Esophagus squamous epithelium (tissue), 5 donors: Measurements from ENCODE around the gene ZNRF3. TPM values are rescaled to one million over a fixed set of nuclear protein-coding genes. Genes with fewer than 3 reads are reported as not detected.

Experiments used
- DNase-seq: peaks from one replicate; lab custom pipeline; 2025; lab: John Stamatoyannopoulos, UW
- H3K27ac ChIP-seq, 4 donors: fragments of 200-600 bp; sonication (generic); one replicate each; pipeline ENCODE4 v1.5.1; 2016 to 2019; ENCODE audit warnings: mild to moderate bottlenecking in 1 of 4
- H3K27me3 ChIP-seq, 4 donors: fragments of 200-600 bp; sonication (generic); 1 replicate in 3 of 4; 2 replicates in 1 of 4; pipeline versions ENCODE4 v1.5.1 to v1.6.0; 2017 to 2021; ENCODE audit warnings: antibody characterized with exemption in 1 of 4
- H3K36me3 ChIP-seq, 3 donors: fragments of 200-600 bp; sonication (generic); one replicate each; pipeline ENCODE4 v1.5.1; 2016 to 2019
- H3K4me1 ChIP-seq, 3 donors: fragments of 200-600 bp; sonication (generic); one replicate each; pipeline ENCODE4 v1.5.1; 2017 to 2019
- H3K4me3 ChIP-seq, 4 donors: fragments of 200-600 bp; sonication (generic); 1 replicate in 3 of 4; 2 replicates in 1 of 4; pipeline ENCODE4 v1.5.1; 2016 to 2019; ENCODE audit warnings: mild to moderate bottlenecking in 2 of 4, moderate library complexity in 1 of 4
- H3K9me3 ChIP-seq, 3 donors: fragments of 200-600 bp; sonication (generic); one replicate each; pipeline ENCODE4 v1.5.1; 2016 to 2019
- POLR2A ChIP-seq, 4 donors: fragments of 450-650 bp; IDR thresholded peaks; one replicate each; pipeline ENCODE4 v1.6.1; 2017; ENCODE audit warnings: antibody characterized with exemption in 4 of 4, mild to moderate bottlenecking in 4 of 4, moderate library complexity in 3 of 4
- WGBS, 2 donors: methylation state at CpG; one replicate each; pipeline ENCODE4 v1.1.5; 2018; 5-methylcytosine and 5-hydroxymethylcytosine counted together
- intact Hi-C: fragments of 100-400 bp; cut with DNase I; formaldehyde crosslinking; loops from one replicate; pipeline ENCODE4 v1.15.0; 2022
- total RNA-seq, 4 donors: library from RNA; depleted of rRNA; stranded (reverse); fragments of >200 nt; gene quantifications; one replicate each; pipeline ENCODE4 v1.1.0, GENCODE V29; 2016
- TF ChIP-seq, protein P1 (sequence below), 6 experiments: fragments of 450-650 bp in 4 of 6; fragments of 200-600 bp in 2 of 6; sonication (generic) in 2 of 6; IDR thresholded peaks; one replicate each; pipeline ENCODE4 v1.5.1; 2016 to 2019; ENCODE audit warnings: antibody characterized with exemption in 6 of 6, mild to moderate bottlenecking in 4 of 6, moderate library complexity in 4 of 6
- donor health status: DM: yes; HTN: yes; CAD: no.

ZNRF3 gene
- total RNA-seq, 4 donors from 2014 or later: 6.6 to 10.9 (median 7.2) TPM

DNA sequence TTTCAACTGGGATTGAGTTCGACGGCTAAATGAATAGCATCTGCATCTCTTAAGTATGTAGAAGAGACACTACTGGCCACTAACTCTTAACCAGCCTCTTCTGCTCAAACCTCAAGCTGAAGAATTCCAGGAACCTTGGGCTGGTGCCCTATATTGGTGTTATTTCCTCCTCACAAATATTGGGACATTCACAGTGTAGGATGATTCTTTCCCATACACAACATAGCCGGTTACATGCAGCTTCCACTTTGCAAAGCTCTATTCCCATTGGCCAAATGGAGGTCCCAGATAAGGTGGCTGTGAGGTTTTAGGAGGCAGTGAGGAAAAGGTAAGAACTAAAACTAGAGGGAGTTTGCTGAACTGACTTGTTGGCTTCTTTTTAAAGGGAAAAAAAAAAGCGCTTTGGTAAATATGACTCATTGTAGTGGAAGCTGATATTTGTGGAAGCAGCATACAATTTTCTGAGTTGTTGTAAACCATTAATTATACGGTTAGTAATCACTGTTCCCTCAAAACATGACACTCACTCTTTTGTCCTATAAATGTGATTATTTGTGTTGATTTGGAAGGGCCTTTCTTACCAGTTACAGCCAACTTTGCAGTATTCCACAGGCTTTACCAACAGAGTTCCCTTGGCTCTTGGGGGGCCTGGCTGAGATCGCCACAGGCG lies 160.7 kb downstream of the ZNRF3 start:
- Histone ChIP-seq H3K4me3 (no peak overlapping the region), H3K36me3 (peaks cover under 1 to 49% (median 4%) of the 10 kb centered on the region in 3 donors), H3K9me3 (no peaks in the 10 kb centered on the region), H3K4me1 (peaks cover 11 to 49% (median 26%) of the 10 kb centered on the region in 3 donors), H3K27ac (peak overlapping the region; percentile 40 to 85 (median 68)), H3K27me3 (no peaks in the 10 kb centered on the region)
- no peak for TF ChIP-seq POLR2A (IDR thresholded peaks at IDR 0.05)
- TF ChIP-seq, protein P1, sequence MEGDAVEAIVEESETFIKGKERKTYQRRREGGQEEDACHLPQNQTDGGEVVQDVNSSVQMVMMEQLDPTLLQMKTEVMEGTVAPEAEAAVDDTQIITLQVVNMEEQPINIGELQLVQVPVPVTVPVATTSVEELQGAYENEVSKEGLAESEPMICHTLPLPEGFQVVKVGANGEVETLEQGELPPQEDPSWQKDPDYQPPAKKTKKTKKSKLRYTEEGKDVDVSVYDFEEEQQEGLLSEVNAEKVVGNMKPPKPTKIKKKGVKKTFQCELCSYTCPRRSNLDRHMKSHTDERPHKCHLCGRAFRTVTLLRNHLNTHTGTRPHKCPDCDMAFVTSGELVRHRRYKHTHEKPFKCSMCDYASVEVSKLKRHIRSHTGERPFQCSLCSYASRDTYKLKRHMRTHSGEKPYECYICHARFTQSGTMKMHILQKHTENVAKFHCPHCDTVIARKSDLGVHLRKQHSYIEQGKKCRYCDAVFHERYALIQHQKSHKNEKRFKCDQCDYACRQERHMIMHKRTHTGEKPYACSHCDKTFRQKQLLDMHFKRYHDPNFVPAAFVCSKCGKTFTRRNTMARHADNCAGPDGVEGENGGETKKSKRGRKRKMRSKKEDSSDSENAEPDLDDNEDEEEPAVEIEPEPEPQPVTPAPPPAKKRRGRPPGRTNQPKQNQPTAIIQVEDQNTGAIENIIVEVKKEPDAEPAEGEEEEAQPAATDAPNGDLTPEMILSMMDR (IDR thresholded peaks at IDR 0.05): no peak
- intact Hi-C loops: loop anchor here (5.0 kb wide), 1 partner anchor 187 kb away; no protein-coding TSS in a partner anchor
- DNase-seq: no peak
- 40 to 45% methylated on average over 7 of the region's 7 CpGs for WGBS, 2 donors

DNA sequence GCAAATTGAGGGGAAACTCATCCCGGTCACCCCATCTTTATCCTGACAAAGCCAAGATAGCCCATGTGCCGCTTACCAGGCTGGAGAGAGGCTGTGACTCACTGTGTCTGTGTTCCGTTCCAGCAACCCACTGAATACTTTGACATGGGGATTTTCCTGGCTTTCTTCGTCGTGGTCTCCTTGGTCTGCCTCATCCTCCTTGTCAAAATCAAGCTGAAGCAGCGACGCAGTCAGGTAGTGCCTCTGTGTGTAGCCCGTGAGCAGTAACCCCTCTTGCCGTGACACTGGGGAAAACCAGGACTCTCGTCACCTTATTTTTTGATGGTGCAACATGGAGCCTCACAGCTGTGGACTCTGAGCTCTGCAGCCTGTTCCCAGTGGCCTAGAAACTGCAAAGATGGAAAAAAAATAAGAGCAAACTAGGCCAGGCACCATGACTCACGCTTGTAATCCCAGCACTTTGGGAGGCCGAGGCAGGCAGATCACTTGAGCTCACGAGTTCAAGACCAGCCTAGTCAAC lies 161.3 kb downstream of the ZNRF3 start:
- intact Hi-C loops: loop anchor here (5.0 kb wide), 1 partner anchor 187 kb away; no protein-coding TSS in a partner anchor
- peaks cover 11 to 55% (median 26%) of the 10 kb centered on the region in 3 donors for H3K4me1 ChIP-seq
- H3K36me3 ChIP-seq: peaks cover 7 to 55% (median 7%) of the 10 kb centered on the region in 3 donors
- no peak for DNase-seq
- peak overlapping the region; percentile 40 to 85 (median 68) for H3K27ac ChIP-seq
- TF ChIP-seq POLR2A (IDR thresholded peaks at IDR 0.05): no peak
- TF ChIP-seq, protein P1 (IDR thresholded peaks at IDR 0.05): no peak
- no peak overlapping the region for H3K4me3 ChIP-seq
- H3K9me3 ChIP-seq: no peaks in the 10 kb centered on the region
- H3K27me3 ChIP-seq: no peaks in the 10 kb centered on the region
- WGBS, 2 donors: 39 to 42% methylated on average over 6 to 10 of the region's 13 CpGs

DNA sequence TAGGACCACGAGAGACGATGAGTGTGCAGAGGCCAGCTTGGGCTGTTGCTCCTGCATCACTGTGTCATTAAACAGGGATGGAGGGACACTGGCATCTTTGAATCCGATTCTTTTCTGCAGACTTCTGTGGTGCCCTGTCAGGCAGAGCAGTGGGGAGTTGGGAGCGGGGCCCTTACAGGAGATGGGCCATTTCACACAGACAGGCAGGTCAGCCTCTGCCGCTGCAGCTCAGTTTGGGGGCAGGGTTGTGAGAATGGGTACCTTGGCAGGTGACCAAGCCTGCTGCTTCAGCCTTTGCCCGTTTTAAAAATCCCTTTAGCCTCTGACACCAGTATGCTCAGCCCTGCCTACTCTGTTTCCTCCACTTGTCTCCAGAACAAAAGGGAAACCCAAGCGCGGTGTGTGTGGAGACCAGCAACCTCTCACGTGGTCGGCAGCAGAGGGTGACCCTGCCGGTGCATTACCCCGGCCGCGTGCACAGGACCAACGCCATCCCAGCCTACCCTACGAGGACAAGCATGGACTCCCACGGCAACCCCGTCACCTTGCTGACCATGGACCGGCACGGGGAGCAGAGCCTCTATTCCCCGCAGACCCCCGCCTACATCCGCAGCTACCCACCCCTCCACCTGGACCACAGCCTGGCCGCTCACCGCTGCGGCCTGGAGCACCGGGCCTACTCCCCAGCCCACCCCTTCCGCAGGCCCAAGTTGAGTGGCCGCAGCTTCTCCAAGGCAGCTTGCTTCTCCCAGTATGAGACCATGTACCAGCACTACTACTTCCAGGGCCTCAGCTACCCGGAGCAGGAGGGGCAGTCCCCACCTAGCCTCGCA lies 165.7 kb downstream of the ZNRF3 start:
- no peak for DNase-seq
- Histone ChIP-seq H3K27ac (peak overlapping the region in 1 of 4 donors; percentile 21), H3K4me1 (peaks cover 0 to 25% (median 9%) of the 10 kb centered on the region in 3 donors), H3K36me3 (peaks cover 7 to 67% (median 15%) of the 10 kb centered on the region in 3 donors), H3K4me3 (no peak overlapping the region), H3K27me3 (no peaks in the 10 kb centered on the region), H3K9me3 (no peaks in the 10 kb centered on the region)
- 90 to 98% methylated on average over 14 to 22 of the region's 31 CpGs for WGBS, 2 donors
- intact Hi-C loops: no loop called here
- TF ChIP-seq, protein P1 (IDR thresholded peaks at IDR 0.05): no peak
- no peak for TF ChIP-seq POLR2A (IDR thresholded peaks at IDR 0.05)

DNA sequence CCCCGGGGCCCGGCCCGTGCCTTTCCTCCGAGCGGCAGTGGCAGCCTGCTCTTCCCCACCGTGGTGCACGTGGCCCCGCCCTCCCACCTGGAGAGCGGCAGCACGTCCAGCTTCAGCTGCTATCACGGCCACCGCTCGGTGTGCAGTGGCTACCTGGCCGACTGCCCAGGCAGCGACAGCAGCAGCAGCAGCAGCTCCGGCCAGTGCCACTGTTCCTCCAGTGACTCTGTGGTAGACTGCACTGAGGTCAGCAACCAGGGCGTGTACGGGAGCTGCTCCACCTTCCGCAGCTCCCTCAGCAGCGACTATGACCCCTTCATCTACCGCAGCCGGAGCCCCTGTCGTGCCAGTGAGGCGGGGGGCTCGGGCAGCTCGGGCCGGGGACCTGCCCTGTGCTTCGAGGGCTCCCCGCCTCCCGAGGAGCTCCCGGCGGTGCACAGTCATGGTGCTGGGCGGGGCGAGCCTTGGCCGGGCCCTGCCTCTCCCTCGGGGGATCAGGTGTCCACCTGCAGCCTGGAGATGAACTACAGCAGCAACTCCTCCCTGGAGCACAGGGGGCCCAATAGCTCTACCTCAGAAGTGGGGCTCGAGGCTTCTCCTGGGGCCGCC lies 166.4 kb downstream of the ZNRF3 start:
- DNase-seq: no peak
- TF ChIP-seq POLR2A (IDR thresholded peaks at IDR 0.05): no peak
- TF ChIP-seq, protein P1 (IDR thresholded peaks at IDR 0.05): no peak
- H3K36me3 ChIP-seq: peaks cover 7 to 66% (median 15%) of the 10 kb centered on the region in 3 donors
- H3K4me1 ChIP-seq: peaks cover 0 to 18% (median 2%) of the 10 kb centered on the region in 3 donors
- intact Hi-C loops: no loop called here
- H3K27me3 ChIP-seq: no peaks in the 10 kb centered on the region
- WGBS, 2 donors: no CpG with 5 or more reads among the region's 38 CpGs
- H3K4me3 ChIP-seq: no peak overlapping the region
- H3K9me3 ChIP-seq: no peaks in the 10 kb centered on the region
- H3K27ac ChIP-seq: peak overlapping the region in 1 of 4 donors; percentile 21
